Neural cell (in vitro differentiated cells): ENCODE measurements around the gene SH3PXD2B. TPM values are rescaled to one million over a fixed set of nuclear protein-coding genes. Genes with fewer than 3 reads are reported as not detected.

Experiments
- H2AFZ ChIP-seq: fragments of 200-600, 300-800 bp; sonication (generic), shearing (Covaris generic); 2 replicates; pipeline ENCODE4 v1.6.0; 2014; ENCODE audit warnings: low read depth, mild to moderate bottlenecking, antibody characterized with exemption, low read length, moderate library complexity
- H3F3A ChIP-seq: fragments of 200-600 bp; shearing (Covaris generic); 2 replicates; pipeline ENCODE4 v1.6.1; 2016; ENCODE audit warnings: mild to moderate bottlenecking, moderate library complexity, mixed read lengths, antibody characterized with exemption, low read length; ENCODE audit not compliant: insufficient read depth, poor library complexity, severe bottlenecking
- H3K27ac ChIP-seq: fragments of 200-600, 300-800 bp; sonication (generic), shearing (Covaris generic); 2 replicates; pipeline ENCODE4 v1.5.1; 2014; ENCODE audit warnings: mild to moderate bottlenecking, low read length, moderate library complexity
- H3K27me3 ChIP-seq: fragments of 300-800, 200-600 bp; sonication (generic), shearing (Covaris generic); 2 replicates; pipeline ENCODE4 v1.6.0; 2014; ENCODE audit warnings: mild to moderate bottlenecking, low read depth, low read length, moderate library complexity; ENCODE audit not compliant: insufficient read depth
- H3K36me3 ChIP-seq: fragments of 300-800, 200-600 bp; sonication (generic), shearing (Covaris generic); 2 replicates; pipeline ENCODE4 v1.5.1; 2014; ENCODE audit warnings: mild to moderate bottlenecking, antibody characterized with exemption, low read length, moderate library complexity; ENCODE audit not compliant: insufficient read depth
- H3K4me2 ChIP-seq: fragments of 300-800, 200-600 bp; sonication (generic), shearing (Covaris generic); 2 replicates; pipeline ENCODE4 v1.6.0; 2014; ENCODE audit warnings: mild to moderate bottlenecking, low read length
- H3K4me3 ChIP-seq: fragments of 300-800, 200-600 bp; sonication (generic), shearing (Covaris generic); 2 replicates; pipeline ENCODE4 v1.5.1; 2014; ENCODE audit warnings: mild to moderate bottlenecking, low read length, moderate library complexity
- H3K79me2 ChIP-seq: fragments of 200-600 bp; shearing (Covaris generic); replicated peaks from 2 replicates; pipeline ENCODE4 v1.6.0; 2014; ENCODE audit warnings: mild to moderate bottlenecking, low read length, moderate library complexity; ENCODE audit not compliant: insufficient read depth
- H3K9ac ChIP-seq: fragments of 300-800, 200-600 bp; sonication (generic), shearing (Covaris generic); 2 replicates; pipeline ENCODE4 v1.6.1; 2016; ENCODE audit warnings: mild to moderate bottlenecking, low read length, mixed read lengths
- H3K9me2 ChIP-seq: fragments of 200-600 bp; shearing (Covaris generic); 2 replicates; pipeline ENCODE4 v1.6.1; 2016; ENCODE audit warnings: mild to moderate bottlenecking, low read length, mixed read lengths; ENCODE audit not compliant: insufficient read depth
- H3K9me3 ChIP-seq: fragments of 200-600, 300-800 bp; sonication (generic), shearing (Covaris generic); 2 replicates; pipeline ENCODE4 v1.6.1; 2016; ENCODE audit warnings: mild to moderate bottlenecking, mixed run types, low read length, moderate library complexity, mixed read lengths
- H4K20me1 ChIP-seq: fragments of 200-600 bp; shearing (Covaris generic); 2 replicates; pipeline ENCODE4 v1.6.1; 2016; ENCODE audit warnings: mild to moderate bottlenecking, mixed run types; ENCODE audit not compliant: insufficient read depth
- CTCF ChIP-seq: fragments of 450-650 bp; IDR thresholded peaks from 2 replicates; pipeline ENCODE4 v1.5.1; 2014; ENCODE audit warnings: antibody characterized with exemption, mild to moderate bottlenecking, moderate library complexity; ENCODE audit not compliant: poor library complexity, severe bottlenecking
- EP300 ChIP-seq: fragments of 450-650 bp; conservative IDR thresholded peaks from 2 replicates; pipeline ENCODE4 v1.6.1; 2014; ENCODE audit warnings: antibody characterized with exemption, mild to moderate bottlenecking, moderate library complexity; ENCODE audit not compliant: poor library complexity, severe bottlenecking
- EZH2 ChIP-seq: fragments of 200-600, 300-800 bp; shearing (Covaris generic), sonication (generic); IDR thresholded peaks from 2 replicates; pipeline ENCODE4 v1.6.1; 2014; ENCODE audit warnings: antibody characterized with exemption, low read length, borderline replicate concordance, mild to moderate bottlenecking; ENCODE audit not compliant: insufficient read depth, poor library complexity, severe bottlenecking
- MXI1 ChIP-seq: fragments of 450-650 bp; conservative IDR thresholded peaks from 2 replicates; pipeline ENCODE4 v1.6.1; 2014; ENCODE audit warnings: antibody characterized with exemption, mild to moderate bottlenecking; ENCODE audit not compliant: poor library complexity, severe bottlenecking
- POLR2AphosphoS5 ChIP-seq: IDR thresholded peaks from 2 replicates; pipeline ENCODE4 v1.6.1; 2012
- RAD21 ChIP-seq: fragments of 450-650 bp; conservative IDR thresholded peaks from 2 replicates; pipeline ENCODE4 v1.6.1; 2014; ENCODE audit warnings: antibody characterized with exemption, mild to moderate bottlenecking, moderate library complexity
- SMC3 ChIP-seq: fragments of 450-650 bp; conservative IDR thresholded peaks from 2 replicates; pipeline ENCODE4 v1.6.1; 2014; ENCODE audit warnings: antibody characterized with exemption, mild to moderate bottlenecking, moderate library complexity; ENCODE audit not compliant: poor library complexity
- TAF1 ChIP-seq: IDR thresholded peaks from 2 replicates; pipeline ENCODE4 v1.6.1; 2012; ENCODE audit warnings: low read depth
- polyA plus RNA-seq: library from polyadenylated mRNA; depleted of rRNA; stranded (reverse); fragments of >200 nt; gene quantifications from 2 replicates; pipeline ENCODE4 v1.2.3, GENCODE V29; 2014
- TF ChIP-seq, protein P1 (sequence below): IDR thresholded peaks from 2 replicates; pipeline ENCODE4 v1.6.1; 2012; ENCODE audit warnings: borderline replicate concordance

Gene SH3PXD2B
- polyA plus RNA-seq, 1 donor from 2014 or later, result 11.7 TPM

- H3K4me2 ChIP-seq, result no peak overlapping the region
Measured at GRCh38 chr5:172446336-172447051, 7.8 kb downstream of the SH3PXD2B start.

GRCh38 chr5:172445866-172446265 is 8.5 kb downstream of the SH3PXD2B start:
- H3K4me2 ChIP-seq, result no peak overlapping the region
- H3K27ac ChIP-seq, result no peak overlapping the region
- no peak for TF ChIP-seq SMC3

More at GRCh38 chr5:172446336-172447051, 7.8 kb downstream of the SH3PXD2B start:
- no peaks in the 10 kb centered on the region for H3K36me3 ChIP-seq
- no peak overlapping the region for H3K9ac ChIP-seq
- no peak overlapping the region for H2AFZ ChIP-seq
- peaks cover 41% of the 10 kb centered on the region for H3K79me2 ChIP-seq
- H3F3A ChIP-seq, result no peaks in the 10 kb centered on the region
- no peak for TF ChIP-seq POLR2AphosphoS5
- no peak for TF ChIP-seq MXI1
- no peak for TF ChIP-seq TAF1
- no peak for TF ChIP-seq EP300
- no peak for TF ChIP-seq CTCF
- TF ChIP-seq, protein P1, sequence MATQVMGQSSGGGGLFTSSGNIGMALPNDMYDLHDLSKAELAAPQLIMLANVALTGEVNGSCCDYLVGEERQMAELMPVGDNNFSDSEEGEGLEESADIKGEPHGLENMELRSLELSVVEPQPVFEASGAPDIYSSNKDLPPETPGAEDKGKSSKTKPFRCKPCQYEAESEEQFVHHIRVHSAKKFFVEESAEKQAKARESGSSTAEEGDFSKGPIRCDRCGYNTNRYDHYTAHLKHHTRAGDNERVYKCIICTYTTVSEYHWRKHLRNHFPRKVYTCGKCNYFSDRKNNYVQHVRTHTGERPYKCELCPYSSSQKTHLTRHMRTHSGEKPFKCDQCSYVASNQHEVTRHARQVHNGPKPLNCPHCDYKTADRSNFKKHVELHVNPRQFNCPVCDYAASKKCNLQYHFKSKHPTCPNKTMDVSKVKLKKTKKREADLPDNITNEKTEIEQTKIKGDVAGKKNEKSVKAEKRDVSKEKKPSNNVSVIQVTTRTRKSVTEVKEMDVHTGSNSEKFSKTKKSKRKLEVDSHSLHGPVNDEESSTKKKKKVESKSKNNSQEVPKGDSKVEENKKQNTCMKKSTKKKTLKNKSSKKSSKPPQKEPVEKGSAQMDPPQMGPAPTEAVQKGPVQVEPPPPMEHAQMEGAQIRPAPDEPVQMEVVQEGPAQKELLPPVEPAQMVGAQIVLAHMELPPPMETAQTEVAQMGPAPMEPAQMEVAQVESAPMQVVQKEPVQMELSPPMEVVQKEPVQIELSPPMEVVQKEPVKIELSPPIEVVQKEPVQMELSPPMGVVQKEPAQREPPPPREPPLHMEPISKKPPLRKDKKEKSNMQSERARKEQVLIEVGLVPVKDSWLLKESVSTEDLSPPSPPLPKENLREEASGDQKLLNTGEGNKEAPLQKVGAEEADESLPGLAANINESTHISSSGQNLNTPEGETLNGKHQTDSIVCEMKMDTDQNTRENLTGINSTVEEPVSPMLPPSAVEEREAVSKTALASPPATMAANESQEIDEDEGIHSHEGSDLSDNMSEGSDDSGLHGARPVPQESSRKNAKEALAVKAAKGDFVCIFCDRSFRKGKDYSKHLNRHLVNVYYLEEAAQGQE, result no peak
- no peak for TF ChIP-seq SMC3
- TF ChIP-seq EZH2, result no peak
- TF ChIP-seq RAD21, result no peak
- no peaks in the 10 kb centered on the region for H3K9me3 ChIP-seq
- H3K27me3 ChIP-seq, result no peaks in the 10 kb centered on the region
- H3K27ac ChIP-seq, result no peak overlapping the region
- no peak overlapping the region for H3K4me3 ChIP-seq
- no peaks in the 10 kb centered on the region for H3K9me2 ChIP-seq
- H4K20me1 ChIP-seq, result peaks cover 3% of the 10 kb centered on the region

More at GRCh38 chr5:172445866-172446265, 8.5 kb downstream of the SH3PXD2B start:
- Histone ChIP-seq H4K20me1 (peaks cover 3% of the 10 kb centered on the region), H3K9me3 (no peaks in the 10 kb centered on the region), H3K27me3 (no peaks in the 10 kb centered on the region), H3K9me2 (no peaks in the 10 kb centered on the region), H3F3A (no peaks in the 10 kb centered on the region), H3K36me3 (no peaks in the 10 kb centered on the region), H3K4me3 (no peak overlapping the region), H3K9ac (no peak overlapping the region), H3K79me2 (peaks cover 38% of the 10 kb centered on the region), H2AFZ (no peak overlapping the region)
